Activated CD8-positive, alpha-beta memory T cell treated with anti-CD3 and anti-CD28 coated beads, Interleukin-2, amount 50 U/mL, for 48 hours (primary cell): ENCODE data around the gene SCUBE2.

ENCODE experiments used
- DNase-seq: peaks from one replicate; pipeline ENCODE4 v3.0.0-alpha.2; 2020

The SCUBE2 gene

GRCh38 chr11:9091044-9091922 lies at the start of gene SCUBE2:
Gene SCUBE2 (minus strand): TSS chr11:9091599. CDS start chr11:9091528, 71 bp downstream.
- DNase-seq = no peak

DNA sequence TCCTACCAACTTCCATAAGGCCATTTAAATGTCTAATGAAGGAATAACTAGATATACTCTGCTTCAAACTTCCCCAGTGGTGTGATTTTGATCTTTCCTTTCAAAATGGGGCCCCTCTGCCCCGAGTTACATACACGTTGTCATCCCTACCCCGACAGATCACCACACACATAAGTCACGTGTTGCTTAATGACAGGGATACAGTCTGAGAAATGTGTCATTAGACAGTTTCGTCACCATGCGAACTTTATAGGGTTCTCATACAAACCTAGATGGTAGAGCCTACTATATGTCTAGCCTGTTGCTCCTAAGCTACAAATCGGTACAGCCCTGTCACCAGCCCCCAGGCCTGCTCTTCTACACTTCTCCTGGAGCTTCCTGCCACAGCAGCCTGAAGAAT lies 49.8 kb upstream of the SCUBE2 start:
- DNase-seq = no peak

- DNase-seq = no peak
Observed at GRCh38 chr11:9139628-9140357, 48.4 kb upstream of the SCUBE2 start.

- DNase-seq = no peak
Observed at GRCh38 chr11:9138612-9139579, 47.5 kb upstream of the SCUBE2 start.

DNA sequence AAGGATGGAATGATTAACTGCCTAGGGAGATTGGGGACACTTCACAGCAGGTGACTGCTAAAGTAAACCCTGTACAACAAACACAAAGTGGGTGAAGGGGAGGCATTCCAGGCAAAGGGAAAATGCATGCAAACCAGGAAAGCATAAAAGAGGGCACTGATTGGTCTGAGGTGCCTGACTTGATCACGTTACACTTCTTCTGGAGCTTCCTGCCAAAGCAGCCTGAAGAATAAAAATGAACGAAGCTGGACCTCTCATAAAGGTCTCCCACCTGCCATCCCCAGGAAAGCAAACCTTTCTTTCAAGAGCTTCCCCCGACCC lies 46.7 kb upstream of the SCUBE2 start:
- no peak for DNase-seq

DNA sequence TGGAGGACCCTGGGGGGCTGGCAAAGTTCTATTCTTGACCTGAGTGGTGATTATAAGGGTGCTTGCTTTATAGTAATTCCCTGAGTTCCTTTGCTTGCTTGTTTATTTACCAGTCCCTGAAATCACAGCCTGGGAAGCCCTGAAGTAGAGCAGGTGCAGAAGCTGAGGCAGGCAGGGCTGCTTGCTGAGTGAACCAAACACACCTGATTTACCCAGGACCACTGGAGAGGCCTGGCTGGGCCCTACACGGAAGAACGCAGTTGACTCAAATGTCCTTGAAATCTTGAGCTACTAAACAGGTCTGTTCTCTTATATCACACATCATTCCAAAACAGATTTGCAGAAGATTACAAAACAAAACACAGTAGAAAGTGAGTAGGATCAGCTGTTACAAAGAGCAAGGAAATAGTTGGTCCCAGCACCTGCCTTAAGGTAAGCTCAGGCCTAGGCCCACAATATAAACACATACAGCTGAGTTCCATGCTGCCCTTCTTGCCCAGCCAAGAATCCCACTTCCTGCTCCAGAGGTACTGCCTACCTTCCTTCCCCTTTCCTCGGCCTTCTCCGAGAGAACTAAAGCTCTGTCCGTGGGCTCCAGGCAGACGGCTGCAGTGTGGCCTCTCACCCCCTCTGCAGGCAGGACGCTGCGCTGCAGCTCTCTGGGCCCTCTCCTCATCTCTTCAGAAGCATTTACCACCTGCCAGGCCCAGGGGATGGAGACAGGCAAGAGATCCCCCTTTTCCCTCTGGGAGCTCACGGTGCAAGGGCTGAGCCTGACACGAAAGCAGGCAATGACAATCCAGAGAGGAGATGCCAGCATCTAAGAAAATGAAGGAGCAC lies 46.1 kb upstream of the SCUBE2 start:
- peak; percentile 83 for DNase-seq

DNA sequence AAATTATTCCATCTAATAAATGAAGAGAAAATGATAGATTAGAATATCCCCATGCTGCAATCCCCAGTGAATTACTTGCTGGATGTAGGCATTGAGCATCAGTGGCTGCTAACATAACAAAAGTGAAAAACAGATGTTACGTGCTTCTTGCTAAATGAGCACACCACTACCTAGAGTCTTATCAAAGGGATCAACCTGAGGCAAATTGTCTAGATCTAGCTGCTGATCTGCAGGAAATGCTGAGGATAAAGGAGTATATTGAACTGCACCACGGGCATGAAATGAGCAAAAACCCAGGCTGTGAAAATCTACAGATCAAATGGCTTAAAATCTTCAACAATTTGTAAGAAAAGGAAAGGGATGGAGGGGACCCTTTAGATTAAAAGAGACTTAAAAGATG lies 45.3 kb upstream of the SCUBE2 start:
- no peak for DNase-seq

DNA sequence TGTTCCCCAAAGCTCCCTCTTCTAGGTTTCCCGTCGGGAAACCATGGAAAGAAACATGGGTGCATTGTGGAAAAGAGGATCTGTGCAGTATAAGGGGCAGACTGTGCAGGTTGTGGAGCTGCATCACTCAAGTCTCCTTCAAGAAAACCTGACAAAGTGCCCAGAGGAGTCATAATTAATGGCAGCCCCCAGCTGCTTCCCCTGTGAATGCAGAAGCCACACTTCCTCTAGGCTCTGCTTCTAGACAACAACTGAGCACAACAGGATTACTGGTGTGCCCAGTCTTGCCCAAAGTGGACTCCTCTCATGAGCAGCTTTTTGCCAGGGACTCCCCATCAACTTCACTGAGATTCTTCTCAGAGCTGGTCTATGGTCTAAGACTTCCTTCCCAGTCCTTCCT lies 42.6 kb upstream of the SCUBE2 start:
- no peak for DNase-seq

- no peak for DNase-seq
Observed at GRCh38 chr11:9132203-9132878, 40.9 kb upstream of the SCUBE2 start.

DNA sequence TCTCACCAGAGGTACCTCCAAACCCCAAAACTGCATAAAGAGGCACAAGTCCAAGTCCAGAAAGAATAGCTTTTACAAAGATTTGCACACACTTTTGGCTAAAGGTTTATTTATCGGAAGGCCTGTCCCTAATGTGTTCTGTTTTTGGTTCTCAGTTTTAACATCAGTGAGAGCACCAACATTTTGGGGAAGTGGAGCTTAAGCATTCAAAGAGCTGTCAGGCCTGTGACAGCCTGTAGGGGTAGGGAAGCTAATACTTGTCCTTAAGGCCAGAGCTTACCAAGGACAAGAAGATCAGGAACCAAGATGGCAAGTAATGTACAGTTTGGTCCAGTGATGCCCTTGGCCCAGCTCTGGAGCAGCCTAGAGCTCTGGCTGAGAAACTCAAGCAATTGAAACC lies 38.9 kb upstream of the SCUBE2 start:
- no peak for DNase-seq

DNA sequence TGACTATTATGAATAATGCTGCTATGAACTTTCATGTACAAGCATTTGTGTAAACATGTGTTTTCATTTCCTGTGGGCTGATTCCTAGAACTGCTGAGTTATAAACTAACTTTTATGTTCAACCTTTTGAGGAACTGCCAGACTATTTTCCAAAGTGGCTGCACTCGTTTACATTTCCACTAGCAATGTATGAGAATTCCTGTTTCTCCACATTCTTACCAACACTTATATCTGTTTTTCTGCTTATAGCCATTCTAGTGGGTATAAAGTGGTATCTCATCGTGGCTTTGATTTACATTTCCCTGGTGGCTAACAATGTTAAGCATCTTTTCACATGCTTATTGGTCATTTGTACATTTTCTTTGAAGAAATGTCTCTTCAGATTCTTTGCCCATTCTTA lies 35.2 kb upstream of the SCUBE2 start:
- DNase-seq = no peak

GRCh38 chr11:9125185-9125886 lies 33.9 kb upstream of the SCUBE2 start:
- no peak for DNase-seq

DNA sequence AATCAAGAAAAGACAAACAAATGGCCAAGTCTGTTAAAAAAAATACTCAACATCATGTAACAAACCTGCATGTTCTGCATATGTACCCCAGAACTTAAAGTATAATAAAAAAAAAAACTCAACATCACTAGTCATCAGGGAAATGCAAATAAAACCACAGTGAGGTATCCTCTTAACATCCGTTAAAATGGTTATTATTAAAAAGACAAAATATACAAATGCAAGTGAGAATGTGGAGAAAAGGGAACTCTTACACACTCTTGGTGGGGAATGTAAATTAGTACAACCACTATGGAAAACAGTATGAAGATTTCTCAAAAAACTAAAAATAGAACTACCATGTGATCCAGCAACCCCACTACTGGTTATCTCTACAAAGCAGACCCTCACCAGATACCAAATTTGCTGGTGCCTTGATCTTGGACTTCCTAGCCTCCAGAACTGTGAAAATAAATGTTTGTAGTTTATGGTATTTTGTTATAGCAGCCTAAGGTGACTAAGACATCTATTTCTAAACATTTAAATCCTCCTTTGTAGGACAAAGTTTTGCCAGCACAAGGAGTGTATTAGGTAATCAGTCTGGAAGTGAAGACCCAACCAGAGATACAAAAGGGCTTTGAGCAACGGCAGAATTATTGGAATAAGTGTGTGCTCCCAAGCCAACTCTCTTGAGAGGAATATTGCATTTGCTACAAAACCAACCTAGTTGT lies 32.4 kb upstream of the SCUBE2 start:
- no peak for DNase-seq

DNA sequence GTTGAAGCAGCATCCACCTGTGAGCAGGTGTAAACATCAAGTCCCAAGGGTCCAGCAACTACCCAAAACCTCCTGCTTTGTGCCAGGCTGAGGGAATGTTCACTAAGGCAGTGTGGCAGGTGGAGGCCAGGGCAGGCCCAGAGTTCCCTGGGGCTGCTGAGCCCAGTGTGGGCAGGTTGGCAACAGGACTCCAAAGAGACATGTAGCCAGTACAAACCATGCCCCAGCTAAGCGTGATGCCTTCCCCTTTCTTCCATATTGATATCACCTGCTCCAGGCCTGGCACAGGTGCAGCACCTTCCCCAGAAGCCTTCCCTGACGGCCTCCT lies 30.0 kb upstream of the SCUBE2 start:
- no peak for DNase-seq

DNA sequence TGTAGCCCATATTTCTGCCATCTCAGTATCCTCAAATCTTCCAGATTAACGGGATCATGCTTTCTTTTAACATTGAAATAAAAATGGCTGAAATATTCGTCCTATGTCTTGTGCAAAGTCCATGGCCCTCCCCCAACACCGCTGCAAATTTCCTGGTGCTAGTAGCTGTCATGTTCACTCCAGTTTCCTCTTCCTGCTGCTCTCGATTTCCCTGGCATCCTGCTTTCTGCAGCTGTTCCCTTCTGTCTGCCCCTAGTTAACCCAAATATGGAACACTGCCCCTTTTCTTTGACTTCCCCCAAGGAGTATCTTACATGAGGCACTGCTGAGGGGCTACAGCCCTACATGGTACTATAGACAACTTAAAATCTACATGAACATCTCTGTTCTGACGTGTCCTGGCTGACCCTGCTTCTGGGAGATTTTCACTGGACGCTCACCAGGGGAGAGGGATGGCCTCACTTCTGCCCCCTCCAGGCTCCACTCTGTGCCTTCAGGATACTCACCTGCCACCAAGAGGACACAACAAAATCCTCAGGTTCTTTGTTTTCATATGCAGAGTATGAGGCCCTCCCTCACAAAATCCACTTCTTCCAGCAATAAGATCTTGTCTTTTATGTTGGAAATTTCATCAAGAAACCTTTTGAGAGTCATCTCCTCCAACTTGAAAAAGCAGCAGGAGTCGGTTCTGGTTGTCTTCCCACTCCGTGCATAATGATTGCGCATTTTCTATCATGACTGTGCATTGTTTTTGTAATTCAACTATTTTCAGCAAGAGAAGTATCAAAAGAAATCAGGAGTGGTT lies 29.5 kb upstream of the SCUBE2 start:
- DNase-seq = no peak

GRCh38 chr11:9118277-9118676 lies 26.9 kb upstream of the SCUBE2 start:
- no peak for DNase-seq

DNA sequence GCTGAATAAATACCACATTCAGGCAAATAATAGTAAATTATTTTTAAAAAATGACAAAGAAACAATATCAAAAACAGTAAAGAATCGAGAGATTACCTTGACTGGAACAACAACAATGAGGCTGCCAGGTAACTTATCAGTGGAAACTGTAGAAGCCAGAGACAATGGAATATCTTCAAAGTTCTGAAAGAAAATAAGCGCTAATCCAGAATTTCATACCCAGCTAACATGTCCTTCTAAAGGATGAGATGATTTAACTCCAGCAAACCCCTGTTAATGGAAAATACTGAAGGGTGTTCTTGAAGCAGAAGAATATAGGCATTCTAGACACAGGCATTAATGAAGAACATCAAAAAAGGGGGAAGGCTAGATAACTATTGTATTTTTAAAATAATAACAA lies 20.7 kb upstream of the SCUBE2 start:
- DNase-seq = no peak

DNA sequence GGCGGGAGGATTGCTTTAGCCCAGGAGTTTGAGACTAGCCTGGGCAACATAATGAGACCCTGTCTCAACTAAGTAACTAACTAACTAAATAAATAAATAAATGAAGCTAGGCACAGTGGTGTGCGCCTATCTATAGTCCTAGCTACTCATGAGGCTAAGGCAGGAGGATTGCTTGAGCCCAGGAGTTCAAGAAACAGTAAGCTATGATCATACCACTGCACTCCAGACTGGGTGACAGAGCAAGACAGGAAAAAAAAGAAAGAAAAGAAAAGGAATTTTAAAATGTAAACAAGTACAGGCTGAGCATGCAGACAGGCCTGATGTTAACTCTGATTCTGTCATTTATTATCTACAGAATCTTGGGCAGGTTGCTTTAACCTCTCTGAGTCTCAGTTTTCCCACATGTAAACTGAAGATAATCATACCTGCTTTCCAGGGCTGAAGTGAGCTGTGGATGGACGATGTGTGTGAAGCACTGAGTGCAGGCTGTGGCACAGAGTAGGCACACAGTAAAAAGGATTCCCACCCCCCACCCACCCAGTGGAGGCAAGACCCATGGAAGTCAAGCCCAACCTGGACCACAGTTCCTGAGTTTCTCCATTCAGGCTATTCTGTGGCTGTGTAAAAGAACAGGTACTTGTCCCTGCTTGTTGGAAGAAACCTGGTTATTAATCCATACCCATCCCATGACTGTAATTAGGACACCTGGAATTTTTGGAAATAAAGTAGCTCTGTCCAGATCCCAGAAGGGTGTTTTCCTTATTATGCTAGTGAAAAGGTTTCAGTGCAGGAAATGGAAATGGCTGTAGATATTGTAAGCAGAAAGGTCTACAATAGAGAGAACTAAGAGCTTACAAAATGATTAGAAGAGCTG lies 18.7 kb upstream of the SCUBE2 start:
- DNase-seq = no peak

- no peak for DNase-seq
Observed at GRCh38 chr11:9104580-9104979, 13.2 kb upstream of the SCUBE2 start.
